ENCODE measurements around the gene MED13L.

DNA sequence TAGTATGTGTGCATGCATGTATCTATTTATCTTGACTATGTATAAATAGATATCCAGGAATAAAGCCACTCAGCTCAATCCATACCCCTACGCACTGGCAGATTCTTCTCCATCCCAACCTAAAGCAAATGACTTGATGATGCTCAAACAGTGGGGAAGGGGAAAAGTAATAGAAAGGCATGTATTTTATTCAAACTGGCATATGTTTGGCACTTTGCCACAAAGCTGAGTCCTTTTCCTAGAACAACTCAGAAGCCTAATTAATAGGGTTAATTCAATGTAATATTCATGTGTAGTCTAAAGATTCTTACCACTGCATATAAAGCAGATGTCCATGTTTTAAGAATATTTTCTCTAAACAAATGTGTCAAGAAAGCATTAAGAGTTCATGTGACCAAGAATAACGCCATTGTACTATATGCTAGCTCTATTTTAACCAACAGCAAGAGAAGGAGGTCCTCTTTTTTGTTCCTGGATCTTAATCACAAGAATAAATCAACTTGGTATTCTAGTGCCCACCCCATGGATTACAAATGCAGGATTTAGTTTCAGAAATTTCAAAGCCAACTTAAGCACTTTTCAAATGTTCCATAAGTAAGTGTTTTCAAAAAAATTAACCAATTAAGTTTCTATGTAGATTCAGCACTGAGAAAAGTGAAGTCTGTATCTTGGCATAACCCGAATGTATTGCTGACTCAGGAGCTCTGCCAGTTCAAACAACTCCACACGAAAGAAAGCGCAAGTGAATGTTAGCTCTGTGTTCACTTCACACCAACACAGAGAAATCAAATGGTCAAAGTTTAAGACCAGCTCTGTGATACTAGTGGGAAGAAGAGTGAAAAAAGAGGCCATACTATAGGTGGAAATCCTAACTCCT, 233.6 kb downstream of the MED13L start:
- no peak for TF ChIP-seq POLR2A (IDR thresholded peaks at IDR 0.05)
- TF ChIP-seq, protein P1, sequence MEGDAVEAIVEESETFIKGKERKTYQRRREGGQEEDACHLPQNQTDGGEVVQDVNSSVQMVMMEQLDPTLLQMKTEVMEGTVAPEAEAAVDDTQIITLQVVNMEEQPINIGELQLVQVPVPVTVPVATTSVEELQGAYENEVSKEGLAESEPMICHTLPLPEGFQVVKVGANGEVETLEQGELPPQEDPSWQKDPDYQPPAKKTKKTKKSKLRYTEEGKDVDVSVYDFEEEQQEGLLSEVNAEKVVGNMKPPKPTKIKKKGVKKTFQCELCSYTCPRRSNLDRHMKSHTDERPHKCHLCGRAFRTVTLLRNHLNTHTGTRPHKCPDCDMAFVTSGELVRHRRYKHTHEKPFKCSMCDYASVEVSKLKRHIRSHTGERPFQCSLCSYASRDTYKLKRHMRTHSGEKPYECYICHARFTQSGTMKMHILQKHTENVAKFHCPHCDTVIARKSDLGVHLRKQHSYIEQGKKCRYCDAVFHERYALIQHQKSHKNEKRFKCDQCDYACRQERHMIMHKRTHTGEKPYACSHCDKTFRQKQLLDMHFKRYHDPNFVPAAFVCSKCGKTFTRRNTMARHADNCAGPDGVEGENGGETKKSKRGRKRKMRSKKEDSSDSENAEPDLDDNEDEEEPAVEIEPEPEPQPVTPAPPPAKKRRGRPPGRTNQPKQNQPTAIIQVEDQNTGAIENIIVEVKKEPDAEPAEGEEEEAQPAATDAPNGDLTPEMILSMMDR (IDR thresholded peaks at IDR 0.05) = no peak
